HEK293T (cell line): ENCODE results near the gene AGTPBP1.

Experiments
- ARNT ChIP-seq: fragments of 450-650 bp; IDR thresholded peaks from 2 replicates; pipeline ENCODE4 v1.6.1; 2017; ENCODE audit warnings: mild to moderate bottlenecking
- BHLHE40 ChIP-seq: fragments of 450-650 bp; IDR thresholded peaks from 2 replicates; pipeline ENCODE4 v1.6.1; 2016; ENCODE audit warnings: mild to moderate bottlenecking, moderate library complexity, borderline replicate concordance
- CTBP1 ChIP-seq: fragments of 450-650 bp; IDR thresholded peaks from 2 replicates; pipeline ENCODE4 v1.6.1; 2016; ENCODE audit warnings: borderline replicate concordance
- ELF4 ChIP-seq: fragments of 450-650 bp; IDR thresholded peaks from 2 replicates; pipeline ENCODE4 v1.6.1; 2017; ENCODE audit warnings: antibody characterized with exemption
- FOXA1 ChIP-seq: fragments of 450-650 bp; IDR thresholded peaks from 2 replicates; pipeline ENCODE4 v1.6.1; 2016; ENCODE audit warnings: mild to moderate bottlenecking
- FOXK2 ChIP-seq: fragments of 450-650 bp; IDR thresholded peaks from 2 replicates; pipeline ENCODE4 v1.6.1; 2016; ENCODE audit warnings: mild to moderate bottlenecking
- FOXM1 ChIP-seq: fragments of 450-650 bp; IDR thresholded peaks from 2 replicates; pipeline ENCODE4 v1.6.1; 2017; ENCODE audit warnings: mild to moderate bottlenecking, borderline replicate concordance
- L3MBTL2 ChIP-seq: fragments of 450-650 bp; conservative IDR thresholded peaks from 2 replicates; pipeline ENCODE4 v1.6.1; 2016; ENCODE audit warnings: mild to moderate bottlenecking
- LEF1 ChIP-seq: fragments of 450-650 bp; IDR thresholded peaks from 2 replicates; pipeline ENCODE4 v1.6.1; 2017; ENCODE audit warnings: mild to moderate bottlenecking, borderline replicate concordance
- NFRKB ChIP-seq: fragments of 450-650 bp; IDR thresholded peaks from 2 replicates; pipeline ENCODE4 v1.6.1; 2016; ENCODE audit warnings: mild to moderate bottlenecking, moderate library complexity
- PKNOX1 ChIP-seq: fragments of 450-650 bp; IDR thresholded peaks from 2 replicates; pipeline ENCODE4 v1.6.1; 2016
- SP1 ChIP-seq: fragments of 450-650 bp; IDR thresholded peaks from 2 replicates; pipeline ENCODE4 v1.6.1; 2017
- SUZ12 ChIP-seq: fragments of 450-650 bp; IDR thresholded peaks from 2 replicates; pipeline ENCODE4 v1.6.1; 2016; ENCODE audit warnings: mild to moderate bottlenecking
- TARDBP ChIP-seq: fragments of 450-650 bp; IDR thresholded peaks from 2 replicates; pipeline ENCODE4 v1.6.1; 2016

DNA sequence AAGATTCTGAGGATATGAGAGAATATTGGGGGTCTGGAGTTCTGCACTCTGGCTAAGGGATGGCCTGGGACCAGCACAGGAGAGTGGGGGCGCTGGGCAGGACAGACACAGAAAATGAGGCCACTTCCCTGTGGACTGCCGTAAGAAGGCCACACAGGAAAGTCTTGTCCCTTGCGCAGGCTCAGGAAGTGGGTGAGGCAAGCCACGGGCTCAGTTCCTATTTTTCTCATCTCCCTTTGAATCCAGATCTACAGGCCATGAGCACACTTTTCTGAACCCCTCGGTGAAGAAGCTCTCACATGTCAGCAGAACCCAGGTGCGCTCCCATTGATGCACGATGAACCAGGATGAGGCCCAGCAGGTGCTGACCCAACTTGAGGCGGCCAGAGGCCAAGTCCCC is 207.4 kb downstream of the AGTPBP1 start:
- no peak for TF ChIP-seq ARNT
- no peak for TF ChIP-seq SUZ12
- TF ChIP-seq TARDBP = no peak
- TF ChIP-seq LEF1 = no peak
- no peak for TF ChIP-seq PKNOX1
- no peak for TF ChIP-seq FOXM1
- no peak for TF ChIP-seq L3MBTL2
- TF ChIP-seq FOXA1 = no peak
- no peak for TF ChIP-seq BHLHE40
- TF ChIP-seq ELF4 = no peak
- TF ChIP-seq SP1 = no peak
- TF ChIP-seq CTBP1 = no peak
- TF ChIP-seq FOXK2 = no peak
- no peak for TF ChIP-seq NFRKB
